CD4-positive, alpha-beta T cell treated with Interleukin-4 for 1 hour (primary cell): ENCODE measurements around the gene SH2D7.
A peak's percentile ranks its signal among the peaks of the same experiment; 100 is the strongest.

Experiments used
- DNase-seq, 2 donors: peaks; one replicate each; pipeline ENCODE4 v3.0.0-alpha.2; 2020 to 2022

Gene SH2D7

GRCh38 chr15:78092261-78093041 lies at the start of gene SH2D7:
Gene SH2D7, plus strand, starts transcription at chr15:78092561. Its CDS starts 24 bp downstream, at chr15:78092585.
- DNase-seq, result no peak

- peak in 1 of 2 donors; percentile 67 for DNase-seq
Measured at GRCh38 chr15:78044407-78045155, 47.8 kb upstream of the SH2D7 start.

DNA sequence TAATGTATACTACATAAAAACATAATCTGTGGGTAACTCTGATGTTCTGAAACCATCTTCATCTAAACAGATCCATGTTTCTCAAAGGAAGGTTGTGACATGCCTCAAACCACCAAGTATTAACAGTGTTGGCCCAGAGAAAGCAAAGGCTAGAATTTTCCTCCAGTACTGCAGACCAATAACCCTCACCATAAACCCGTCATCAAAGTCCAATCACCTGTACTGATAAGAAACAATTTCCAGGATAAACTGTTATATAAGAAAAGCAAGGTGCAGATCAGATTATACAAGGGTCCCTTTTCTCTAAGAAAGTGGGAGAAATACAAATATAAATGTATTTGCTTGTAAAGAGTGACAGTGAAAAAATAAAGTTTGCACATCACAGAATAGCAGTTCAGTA lies 47.2 kb upstream of the SH2D7 start:
- DNase-seq, result no peak

DNA sequence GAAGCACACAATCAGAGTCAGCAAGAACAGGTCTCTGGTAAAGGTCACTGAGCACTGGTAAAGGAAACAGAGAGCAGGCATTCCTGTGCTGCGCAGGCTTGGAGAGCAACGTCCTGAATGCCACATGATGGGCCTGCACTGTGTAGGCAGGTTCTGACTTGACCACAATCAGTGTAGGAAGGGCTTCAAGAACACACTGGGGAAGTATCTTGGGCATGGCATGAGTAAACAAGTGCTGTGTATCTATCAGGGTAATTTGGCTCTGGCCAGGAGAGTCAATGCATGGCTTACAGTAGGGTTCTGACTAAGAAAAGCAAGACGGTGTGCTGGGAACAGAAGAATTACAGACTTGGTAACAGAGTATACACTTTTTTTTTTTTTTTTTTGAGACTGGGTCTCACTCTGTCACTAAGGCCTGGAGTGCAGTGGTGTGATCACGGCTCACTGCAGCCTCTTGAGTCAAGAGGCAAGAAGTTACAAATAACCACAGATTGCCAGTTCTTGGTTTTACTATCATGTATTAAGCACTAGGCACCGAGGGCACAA lies 45.5 kb upstream of the SH2D7 start:
- peak in 1 of 2 donors; percentile 56 for DNase-seq

DNA sequence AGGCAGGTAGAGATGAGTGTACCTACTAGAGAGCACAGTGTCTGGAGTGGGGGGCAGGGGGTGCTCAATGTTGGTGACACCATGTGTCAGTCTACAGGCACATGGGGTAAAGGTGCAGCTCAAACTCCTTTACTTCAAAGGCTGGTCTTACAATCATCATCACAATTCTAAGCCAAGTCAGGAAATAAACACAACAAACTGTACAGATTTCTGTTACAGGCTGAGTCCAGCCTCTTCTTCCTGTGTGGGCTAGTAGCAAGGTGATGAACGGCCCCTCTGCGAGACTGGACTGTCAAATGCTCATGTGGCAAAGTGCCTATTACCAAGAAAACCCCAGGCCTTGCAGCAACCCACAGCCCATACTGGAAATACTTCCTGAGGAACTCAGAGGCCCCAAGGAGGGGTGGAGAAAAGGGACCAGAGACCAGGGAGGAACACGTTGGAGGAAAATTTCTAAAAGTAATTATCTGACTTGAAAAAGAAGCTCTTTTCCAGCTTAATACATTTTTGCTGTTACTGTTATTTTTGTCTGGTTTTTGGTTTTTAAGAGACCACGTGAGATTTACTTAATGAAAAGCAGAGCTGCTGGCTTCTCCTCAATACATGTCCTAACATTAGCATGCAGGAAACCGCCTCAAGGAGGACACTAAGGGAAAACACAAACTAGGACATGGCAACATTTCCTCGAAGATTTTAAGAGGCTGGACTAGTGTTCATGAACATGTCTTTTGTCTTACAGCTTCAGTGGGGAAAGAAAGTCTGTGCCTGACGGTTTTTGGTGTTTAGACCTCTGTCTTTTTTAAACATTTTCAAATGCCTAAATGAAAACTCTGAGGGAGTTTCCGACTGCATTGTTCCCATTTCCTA lies 44.4 kb upstream of the SH2D7 start:
- peak in 1 of 2 donors; percentile 54 for DNase-seq

DNA sequence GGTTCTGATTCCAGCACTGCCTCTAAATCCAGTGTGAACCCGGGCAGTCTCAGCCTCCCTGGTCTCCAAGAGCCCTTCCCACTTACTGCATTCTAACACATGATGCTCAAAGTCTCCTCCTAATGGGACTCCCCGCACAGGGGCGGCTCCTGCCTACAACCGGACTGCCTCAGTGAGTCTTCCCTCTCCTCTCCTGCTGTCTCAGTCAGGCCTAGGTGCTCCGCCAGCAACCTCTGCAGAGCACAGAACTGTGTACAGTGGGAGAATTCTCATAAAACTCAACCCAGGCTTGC lies 43.8 kb upstream of the SH2D7 start:
- DNase-seq, result no peak

- DNase-seq, result peak in 1 of 2 donors; percentile 36
Measured at GRCh38 chr15:78049691-78050440, 42.5 kb upstream of the SH2D7 start.

DNA sequence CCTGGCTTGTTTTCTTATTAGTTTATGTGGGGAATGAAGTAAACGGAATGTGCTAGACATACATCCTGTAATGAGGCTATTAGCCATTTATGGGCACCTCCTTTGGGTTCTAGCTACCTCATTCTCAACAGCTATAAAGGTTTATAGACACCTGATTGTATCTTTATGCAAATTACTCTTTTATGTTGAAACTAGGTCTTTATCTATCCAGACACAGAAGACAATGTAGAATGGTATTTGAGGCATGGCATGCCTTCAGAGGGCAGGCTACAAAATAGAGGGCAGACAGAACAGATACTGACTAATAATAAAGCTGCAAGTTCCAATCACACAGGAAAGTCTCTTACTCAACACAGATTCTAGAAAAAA lies 41.9 kb upstream of the SH2D7 start:
- DNase-seq, result peak in 1 of 2 donors; percentile 72

GRCh38 chr15:78050826-78051225 lies 41.5 kb upstream of the SH2D7 start:
- no peak for DNase-seq

DNA sequence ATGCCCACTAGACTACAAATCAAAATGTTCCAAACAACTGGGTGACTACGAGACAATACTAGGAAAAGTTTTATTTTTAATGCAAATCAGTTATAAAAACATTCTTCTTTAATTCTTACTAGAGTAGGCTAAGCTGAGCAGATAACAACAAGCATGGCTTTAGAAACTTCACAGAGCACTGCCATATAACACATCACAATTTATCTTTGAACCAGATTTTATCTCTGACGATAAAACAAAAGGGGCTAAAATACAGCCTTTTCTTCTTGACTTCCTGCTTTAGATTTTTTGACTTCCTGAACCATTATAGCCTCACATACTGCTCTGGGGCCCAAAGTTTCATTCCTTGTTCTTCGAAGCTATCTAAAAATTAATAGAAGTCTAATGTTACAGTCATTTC lies 40.8 kb upstream of the SH2D7 start:
- DNase-seq, result no peak

GRCh38 chr15:78052001-78052401 lies 40.4 kb upstream of the SH2D7 start:
- DNase-seq, result no peak

DNA sequence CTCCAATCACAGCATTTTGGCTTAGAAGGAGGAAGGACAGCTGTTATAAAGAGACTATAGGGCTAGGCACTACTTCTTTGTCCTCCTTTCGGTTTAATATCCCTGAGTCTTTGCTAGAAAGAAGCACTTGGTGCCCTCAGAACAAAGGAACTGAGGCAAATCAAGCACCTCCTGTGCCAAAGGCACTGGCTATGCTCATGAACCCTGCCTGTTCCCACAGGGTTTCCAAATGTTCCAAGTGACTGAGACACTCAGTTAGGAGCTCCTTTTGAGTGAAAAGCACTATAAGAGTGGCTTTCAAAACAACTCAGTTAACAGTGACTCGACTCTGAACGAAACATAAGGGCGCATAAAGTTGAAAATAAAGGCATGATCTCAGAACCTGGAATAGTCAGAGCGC lies 39.8 kb upstream of the SH2D7 start:
- no peak for DNase-seq

GRCh38 chr15:78054518-78054917 lies 37.8 kb upstream of the SH2D7 start:
- DNase-seq, result no peak

- peak; percentile 63 to 73 for DNase-seq
Measured at GRCh38 chr15:78054966-78055365, 37.4 kb upstream of the SH2D7 start.

DNA sequence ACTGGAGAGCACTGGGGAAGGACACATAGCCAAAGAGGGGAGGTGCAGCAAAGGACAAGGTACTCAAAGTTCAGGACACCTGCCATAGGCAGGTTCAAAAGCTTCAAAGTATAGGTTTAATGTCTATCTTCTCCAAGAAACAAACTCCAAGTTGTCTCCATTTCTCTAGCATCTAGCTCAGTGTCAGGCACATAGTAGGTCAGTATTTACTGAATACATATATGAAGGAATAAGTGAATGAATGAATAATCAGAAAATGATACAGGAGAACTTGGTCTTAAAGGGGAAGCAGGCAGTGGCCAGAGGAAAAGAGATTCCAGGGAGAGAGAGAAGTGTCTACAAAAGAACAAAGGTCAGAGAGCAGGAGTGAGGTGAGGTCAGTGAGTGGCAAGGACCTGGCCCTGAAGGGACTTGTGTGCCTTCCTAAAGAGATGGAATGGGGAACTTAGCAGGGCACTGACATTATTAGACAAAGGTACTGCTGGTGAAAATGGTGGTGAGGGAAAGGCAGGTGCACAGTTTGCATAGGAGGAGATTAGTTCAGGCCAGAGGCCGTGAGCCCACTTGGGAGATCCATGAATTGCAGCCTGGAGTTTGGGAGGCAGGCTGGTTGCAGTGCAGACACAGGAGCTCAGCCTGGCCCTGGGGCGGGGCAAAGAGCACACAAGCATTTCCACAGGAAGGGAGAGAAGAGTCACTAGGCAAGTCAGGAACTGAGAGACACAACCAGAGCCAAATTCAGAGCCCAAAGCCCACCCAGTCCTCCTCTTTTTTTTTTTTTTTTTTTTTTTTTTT lies 36.2 kb upstream of the SH2D7 start:
- DNase-seq, result no peak

DNA sequence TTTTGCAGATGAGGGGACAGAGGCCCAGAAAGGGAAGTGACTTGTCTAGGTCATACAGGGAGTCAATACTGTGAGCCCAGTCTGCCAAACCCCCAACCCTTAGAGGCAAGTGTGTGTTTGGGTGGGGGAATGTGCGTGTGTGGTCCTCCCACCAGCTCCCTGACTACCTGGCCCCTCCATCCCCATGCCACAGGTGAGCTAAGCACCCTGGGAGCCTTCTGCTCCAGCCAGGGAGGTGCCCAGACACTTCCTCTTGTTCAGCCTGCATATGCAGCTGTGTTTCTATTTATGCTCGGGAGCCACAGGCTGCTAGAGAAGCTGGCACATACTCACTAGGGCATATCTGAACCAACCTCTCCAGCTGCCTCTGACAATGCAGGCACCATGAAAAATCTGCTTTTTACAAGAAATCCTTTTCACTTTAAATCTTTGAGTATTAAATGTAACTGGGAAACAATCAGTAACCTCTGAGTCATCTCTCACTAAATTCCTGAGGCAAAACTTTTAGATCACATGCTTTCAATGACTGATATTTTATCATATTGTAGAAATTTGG lies 35.6 kb upstream of the SH2D7 start:
- DNase-seq, result peak in 1 of 2 donors; percentile 46

DNA sequence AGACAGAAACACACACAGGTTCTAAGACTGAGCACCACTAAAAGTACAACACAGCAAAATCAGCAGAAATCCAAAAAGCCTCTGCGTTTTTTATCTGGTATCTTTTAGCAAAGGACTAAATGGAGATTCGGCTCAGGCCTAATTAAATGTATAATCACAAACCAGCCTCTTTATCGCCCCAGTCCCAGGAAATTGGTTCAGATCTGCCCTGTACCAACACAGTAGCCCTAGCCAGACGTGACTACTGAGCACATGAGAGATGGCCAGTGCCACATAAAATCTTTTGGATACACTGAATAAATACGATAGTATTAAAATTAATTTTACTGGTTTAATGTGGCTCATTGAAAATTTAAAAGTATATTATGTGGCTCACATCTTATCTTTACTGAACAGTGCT lies 34.6 kb upstream of the SH2D7 start:
- DNase-seq, result no peak

GRCh38 chr15:78058401-78058935 lies 33.9 kb upstream of the SH2D7 start:
- no peak for DNase-seq

- DNase-seq, result no peak
Measured at GRCh38 chr15:78059110-78059839, 33.1 kb upstream of the SH2D7 start.

- no peak for DNase-seq
Measured at GRCh38 chr15:78060232-78060631, 32.1 kb upstream of the SH2D7 start.
